Epithelial cell of proximal tubule (primary cell): ENCODE data around the gene TOMT. TPM values are rescaled to one million over a fixed set of nuclear protein-coding genes. Genes with fewer than 3 reads are reported as not detected.
"Not testable (repeated sequence)": the region's sequence is repeated elsewhere in the genome, so short reads cannot be mapped to it uniquely, and the experiment has no call there.

Source experiments
- DNase-seq: peaks from one replicate; pipeline ENCODE4 v3.0.0-alpha.2; 2011; ENCODE audit warnings: low read depth
- H3K4me3 ChIP-seq: 2 replicates; pipeline ENCODE4 v1.5.1; 2011; ENCODE audit warnings: low read depth, mild to moderate bottlenecking, low read length
- CTCF ChIP-seq: conservative IDR thresholded peaks from 2 replicates; pipeline ENCODE4 v1.5.1; 2012; ENCODE audit warnings: low read depth, mild to moderate bottlenecking, low read length
- total RNA-seq: library from RNA; depleted of rRNA; stranded (reverse); fragments of >200 nt; gene quantifications from 2 replicates; pipeline ENCODE4 v1.2.3, GENCODE V29; 2015

TOMT gene
- total RNA-seq, 1 donor from 2014 or later = not detected

GRCh38 chr11:72122607-72123006 lies 16.9 kb downstream of the TOMT start:
- H3K4me3 ChIP-seq = no peak overlapping the region
- TF ChIP-seq CTCF = no peak
- no peak for DNase-seq

- H3K4me3 ChIP-seq = no peak overlapping the region
- TF ChIP-seq CTCF = no peak
- DNase-seq = no peak
These were observed 17.5 kb downstream of the TOMT start for GRCh38 chr11:72123117-72123653.

- no peak overlapping the region for H3K4me3 ChIP-seq
- no peak for DNase-seq
- no peak for TF ChIP-seq CTCF
These were observed 18.3 kb downstream of the TOMT start for GRCh38 chr11:72124046-72124445.

GRCh38 chr11:72125956-72126355 lies 20.2 kb downstream of the TOMT start:
- TF ChIP-seq CTCF = no peak
- DNase-seq = no peak
- no peak overlapping the region for H3K4me3 ChIP-seq

GRCh38 chr11:72127923-72128322 lies 22.2 kb downstream of the TOMT start:
- H3K4me3 ChIP-seq = no peak overlapping the region
- TF ChIP-seq CTCF = no peak

GRCh38 chr11:72129381-72129780 lies 23.7 kb downstream of the TOMT start:
- DNase-seq = no peak
- no peak for TF ChIP-seq CTCF
- no peak overlapping the region for H3K4me3 ChIP-seq

More at GRCh38 chr11:72127923-72128322, 22.2 kb downstream of the TOMT start:
- DNase-seq = no peak

- H3K4me3 ChIP-seq = no peak overlapping the region
- DNase-seq = no peak
- no peak for TF ChIP-seq CTCF
These were observed 26.9 kb downstream of the TOMT start for GRCh38 chr11:72132646-72133045.

DNA sequence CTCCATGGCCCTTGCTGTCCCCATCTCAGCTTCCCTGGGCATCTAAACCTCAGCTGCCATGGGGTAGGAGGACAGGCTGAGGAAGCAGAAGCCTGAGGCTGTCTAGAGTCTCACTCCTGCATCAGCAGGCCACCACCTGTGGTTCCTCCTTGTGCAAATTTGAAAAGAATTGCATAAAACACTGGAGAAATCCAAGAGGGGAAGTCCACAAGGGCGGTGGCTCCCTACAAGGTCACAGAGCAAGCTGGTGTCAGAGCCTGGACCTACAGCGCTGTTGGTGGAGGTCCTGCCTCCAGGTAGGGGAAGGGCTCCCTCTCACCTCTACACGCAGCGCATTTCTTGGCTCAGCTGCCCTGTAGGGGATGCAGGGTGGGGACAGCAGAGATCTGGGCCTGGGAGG lies 29.7 kb downstream of the TOMT start, which contains the start of gene FOLR3:
TSS of gene FOLR3 (plus strand) at position 253 of the 400 bp plus-strand sequence. CDS start 228 bp downstream, outside the sequence.
- DNase-seq, H3K4me3 ChIP-seq: not testable (repeated sequence)
